Activated T-cell treated with anti-CD3 and anti-CD28 coated beads for 1 hour (primary cell): ENCODE results near the gene HPF1.
"Not testable (repeated sequence)": the region's sequence is repeated elsewhere in the genome, so short reads cannot be mapped to it uniquely, and the experiment has no call there.

ENCODE experiments used
- DNase-seq: peaks from one replicate; pipeline ENCODE4 v3.0.0-alpha.2; 2020; ENCODE audit warnings: low read depth

Gene HPF1

DNA sequence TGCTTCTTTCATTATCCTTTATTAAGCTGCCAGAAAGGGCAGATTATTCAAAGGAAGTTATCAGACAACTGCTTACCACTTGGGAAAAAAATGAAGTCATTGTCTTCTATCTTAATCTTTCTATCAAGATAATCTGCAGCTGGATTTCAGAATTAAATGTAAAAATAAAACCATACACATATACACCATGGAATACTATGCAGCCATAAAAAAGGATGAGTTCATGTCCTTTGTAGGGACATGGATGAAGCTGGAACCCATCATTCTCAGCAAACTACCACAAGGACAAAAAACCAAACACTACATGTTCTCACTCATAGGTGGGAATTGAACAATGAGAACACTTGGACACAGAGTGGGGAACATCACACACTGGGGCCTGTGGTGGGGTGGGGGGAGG lies 19.1 kb downstream of the HPF1 start:
- DNase-seq: not testable (repeated sequence)

GRCh38 chr4:169730564-169730963 lies 27.2 kb downstream of the HPF1 start:
- no peak for DNase-seq

GRCh38 chr4:169727616-169728015 lies 30.1 kb downstream of the HPF1 start:
- DNase-seq: no peak

- no peak for DNase-seq
Observed at GRCh38 chr4:169724260-169724659, 33.5 kb downstream of the HPF1 start.

- no peak for DNase-seq
Observed at GRCh38 chr4:169723207-169723965, 34.4 kb downstream of the HPF1 start.

DNA sequence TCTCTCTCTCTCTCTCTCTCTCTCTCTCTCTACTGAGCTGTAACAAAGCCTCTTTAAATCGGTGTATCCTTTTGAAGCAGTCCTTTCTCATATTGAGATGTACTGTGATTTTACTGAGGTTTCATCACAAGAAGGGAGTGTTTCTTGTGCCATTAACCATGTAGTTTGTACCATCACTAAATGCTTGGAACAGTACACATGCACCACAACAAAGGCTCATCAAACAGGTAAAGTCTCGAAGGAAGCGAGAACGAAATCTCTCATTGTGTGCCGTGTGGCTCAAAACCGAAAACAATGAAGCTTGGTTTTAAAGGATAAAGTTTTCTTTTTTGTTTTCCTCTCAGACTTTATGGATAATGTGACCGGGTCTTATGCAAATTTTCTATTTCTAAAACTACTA lies 37.2 kb downstream of the HPF1 start:
- DNase-seq: no peak

- no peak for DNase-seq
Observed at GRCh38 chr4:169716677-169717076, 41.1 kb downstream of the HPF1 start.

- DNase-seq: no peak
Observed at GRCh38 chr4:169715826-169716225, 41.9 kb downstream of the HPF1 start.

DNA sequence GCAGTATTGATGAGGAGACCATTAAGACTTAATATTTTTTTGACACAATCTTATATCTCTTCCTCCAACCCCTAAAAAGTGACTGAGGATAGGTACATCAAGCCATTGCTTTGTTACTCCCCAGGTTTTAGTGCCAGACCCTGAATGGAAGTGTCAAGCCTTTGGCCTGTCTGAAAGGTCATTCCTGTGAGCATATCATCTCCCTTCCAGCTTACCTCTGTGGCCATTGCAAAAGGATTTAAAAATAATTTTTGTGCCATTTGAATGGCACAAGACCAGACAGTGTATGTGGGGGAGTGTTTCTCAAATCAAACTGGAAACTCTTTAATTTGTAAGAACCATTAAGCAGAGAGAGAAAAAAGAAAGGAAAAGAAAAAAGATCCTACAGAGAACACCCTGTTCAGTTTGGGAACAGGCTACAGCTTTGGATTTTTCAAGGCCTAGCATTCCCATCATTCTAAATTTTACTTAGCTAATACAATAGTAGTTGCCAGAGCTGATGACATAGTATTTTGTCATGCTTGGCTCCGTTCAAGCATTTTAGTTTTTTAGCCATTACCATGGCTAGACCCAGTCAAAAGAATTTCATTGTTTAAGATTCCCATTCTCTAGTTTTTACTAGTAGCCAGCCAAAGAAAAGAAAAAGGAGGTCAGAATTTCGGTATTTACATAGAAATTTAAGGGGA lies 49.6 kb downstream of the HPF1 start:
- DNase-seq: no peak

DNA sequence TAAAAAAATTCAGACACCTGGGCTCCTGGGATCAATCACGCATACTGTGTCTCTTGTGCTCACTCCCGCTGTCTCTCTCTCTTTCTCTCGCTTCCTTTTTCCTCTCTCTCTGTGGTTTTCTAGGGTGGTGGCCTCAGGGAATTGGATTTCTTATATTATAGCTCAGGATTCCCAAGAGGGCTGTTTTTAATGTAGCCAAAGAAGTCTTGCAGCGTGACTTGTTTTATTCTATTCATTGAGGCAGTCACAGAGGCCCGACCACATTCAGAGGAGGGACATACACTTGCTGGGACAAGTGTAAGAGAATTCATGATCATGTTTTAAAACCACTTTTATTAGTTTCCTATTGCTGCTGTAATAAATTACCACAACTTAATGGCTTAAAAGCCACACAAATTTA lies 59.4 kb downstream of the HPF1 start:
- no peak for DNase-seq

- DNase-seq: no peak
Observed at GRCh38 chr4:169690787-169691186, 67.0 kb downstream of the HPF1 start.

DNA sequence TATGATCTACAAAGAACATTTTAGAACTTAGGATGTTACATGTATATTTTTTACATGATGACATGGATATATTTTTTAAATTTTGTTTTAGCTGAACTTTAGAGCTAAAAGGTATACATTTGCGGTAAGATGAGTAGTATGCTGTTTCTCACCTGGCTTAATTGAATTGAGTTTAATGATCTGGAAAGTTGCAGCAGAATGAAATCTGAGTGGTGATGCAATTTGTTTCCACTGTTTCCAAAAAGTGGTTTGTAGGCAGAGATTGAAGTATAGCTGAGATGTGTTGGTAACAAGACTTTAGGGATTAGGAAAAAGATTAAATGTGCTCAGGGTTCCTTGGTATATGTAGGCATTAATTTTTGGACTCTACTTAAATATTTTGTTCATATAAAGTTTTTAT lies 68.1 kb downstream of the HPF1 start:
- DNase-seq: no peak

DNA sequence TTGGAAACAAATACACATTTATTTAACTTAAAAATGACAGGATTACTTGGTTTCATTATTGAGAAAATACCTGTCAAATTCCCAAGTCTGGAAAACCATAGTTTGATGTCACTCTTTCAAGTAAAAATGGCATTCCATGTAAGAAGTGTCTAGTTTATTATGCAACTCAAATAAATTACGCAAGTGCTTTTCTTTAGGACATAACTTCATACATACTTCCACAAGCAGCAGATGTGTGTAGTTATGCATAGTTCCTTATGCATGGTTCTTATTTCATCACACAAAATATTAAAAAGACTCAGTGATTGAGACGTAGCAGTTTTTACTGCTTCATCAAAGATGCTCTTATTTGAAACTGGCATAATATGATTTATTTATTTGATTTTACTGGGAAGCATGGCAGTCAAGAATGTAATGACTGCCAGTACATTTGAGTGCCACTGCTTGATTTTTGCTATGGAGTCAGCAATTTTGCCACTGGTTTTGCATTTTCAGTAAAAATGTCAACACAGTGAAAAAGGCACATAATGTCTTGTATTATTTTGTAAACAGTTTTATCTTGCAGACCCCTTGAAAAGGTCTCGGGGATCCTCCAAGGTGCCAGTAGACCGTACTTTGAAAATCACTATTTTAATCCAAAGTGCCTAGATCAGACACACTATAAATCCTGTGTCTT lies 75.2 kb downstream of the HPF1 start:
- no peak for DNase-seq
